Measurements from ENCODE around the gene DNAJB2. TPM values are rescaled to one million over a fixed set of nuclear protein-coding genes. Genes with fewer than 3 reads are reported as not detected.

The DNAJB2 gene
- total RNA-seq, 4 donors from 2014 or later = 33.3 to 84.8 (median 50.7) TPM

DNA sequence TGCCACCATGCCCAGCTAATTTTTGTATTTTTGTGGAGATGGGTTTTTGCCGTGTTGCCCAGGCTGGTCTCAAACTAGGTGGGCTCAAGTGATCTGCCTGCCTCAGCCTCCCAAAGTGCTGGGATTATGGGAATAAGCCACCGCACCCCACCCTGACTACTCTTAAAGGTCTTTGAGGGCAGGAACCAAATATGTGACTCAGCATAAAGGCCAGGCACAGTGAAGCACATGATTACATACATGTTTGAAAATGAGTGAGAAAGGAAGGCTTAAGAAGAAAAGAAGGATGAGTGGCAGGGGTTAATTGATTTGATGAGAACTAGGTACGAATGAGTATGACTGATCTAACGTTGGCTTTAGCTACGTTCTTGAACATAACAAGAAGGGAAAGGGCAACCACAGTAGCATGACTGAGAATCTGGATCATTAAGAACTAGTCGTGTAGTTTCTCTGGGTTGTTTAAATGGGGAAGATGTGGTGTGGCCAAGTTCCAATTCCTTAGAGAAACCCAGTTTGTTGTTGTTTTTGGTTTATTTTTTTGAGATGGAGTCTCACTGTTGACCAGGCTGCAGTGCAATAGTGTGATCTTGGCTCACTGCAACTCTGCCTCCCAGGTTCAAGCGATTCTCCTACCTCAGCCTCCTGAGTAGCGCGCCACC is 46.6 kb downstream of the DNAJB2 start:
- H3K27ac ChIP-seq (replicated peaks in 1 of 4) = no peak overlapping the region
- no peaks in the 10 kb centered on the region for H3K4me1 ChIP-seq
- 73% methylated on average over 9 of the region's 9 CpGs for WGBS
- H3K4me3 ChIP-seq = no peak overlapping the region
- TF ChIP-seq EP300 (IDR thresholded peaks at IDR 0.05) = no peak
- TF ChIP-seq POLR2AphosphoS5 (IDR thresholded peaks at IDR 0.05) = no peak
- TF ChIP-seq, protein P1, sequence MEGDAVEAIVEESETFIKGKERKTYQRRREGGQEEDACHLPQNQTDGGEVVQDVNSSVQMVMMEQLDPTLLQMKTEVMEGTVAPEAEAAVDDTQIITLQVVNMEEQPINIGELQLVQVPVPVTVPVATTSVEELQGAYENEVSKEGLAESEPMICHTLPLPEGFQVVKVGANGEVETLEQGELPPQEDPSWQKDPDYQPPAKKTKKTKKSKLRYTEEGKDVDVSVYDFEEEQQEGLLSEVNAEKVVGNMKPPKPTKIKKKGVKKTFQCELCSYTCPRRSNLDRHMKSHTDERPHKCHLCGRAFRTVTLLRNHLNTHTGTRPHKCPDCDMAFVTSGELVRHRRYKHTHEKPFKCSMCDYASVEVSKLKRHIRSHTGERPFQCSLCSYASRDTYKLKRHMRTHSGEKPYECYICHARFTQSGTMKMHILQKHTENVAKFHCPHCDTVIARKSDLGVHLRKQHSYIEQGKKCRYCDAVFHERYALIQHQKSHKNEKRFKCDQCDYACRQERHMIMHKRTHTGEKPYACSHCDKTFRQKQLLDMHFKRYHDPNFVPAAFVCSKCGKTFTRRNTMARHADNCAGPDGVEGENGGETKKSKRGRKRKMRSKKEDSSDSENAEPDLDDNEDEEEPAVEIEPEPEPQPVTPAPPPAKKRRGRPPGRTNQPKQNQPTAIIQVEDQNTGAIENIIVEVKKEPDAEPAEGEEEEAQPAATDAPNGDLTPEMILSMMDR (IDR thresholded peaks at IDR 0.05) = no peak
- no peak for TF ChIP-seq POLR2A (IDR thresholded peaks at IDR 0.05; ENCODE audit: low read depth)
- intact Hi-C loops (cut with DNase I) = no loop called here
- DNase-seq (ENCODE audit: extremely low spot score) = no peak
- H3K27me3 ChIP-seq = peaks cover 0 to 77% (median 2%) of the 10 kb centered on the region in 4 donors
- no peaks in the 10 kb centered on the region for H3K36me3 ChIP-seq
- no peaks in the 10 kb centered on the region for H3K9me3 ChIP-seq

DNA sequence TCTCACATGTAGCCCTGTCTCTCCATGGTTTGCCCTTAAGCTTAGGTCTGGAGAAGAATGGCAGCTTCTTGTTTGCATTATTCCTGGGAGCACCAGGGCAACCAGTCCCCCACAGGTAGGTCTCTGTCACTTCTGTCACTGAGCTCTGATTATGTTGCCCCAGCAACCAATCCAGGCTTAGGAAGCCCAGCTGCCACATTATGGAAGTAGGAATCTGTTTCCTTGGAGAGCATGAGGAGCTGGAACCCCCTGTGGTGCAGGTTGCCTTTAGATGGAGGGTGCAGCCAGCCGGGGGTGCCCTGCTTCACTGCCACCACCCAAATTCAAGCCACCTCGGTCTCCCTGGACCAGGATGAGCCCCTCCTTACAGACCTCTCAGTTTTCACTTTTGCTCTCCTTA is 48.6 kb downstream of the DNAJB2 start:
- 56% methylated on average over 2 of the region's 2 CpGs for WGBS
- DNase-seq (ENCODE audit: extremely low spot score) = no peak
- intact Hi-C loops (cut with DNase I) = no loop called here
- peaks cover 0 to 80% (median 17%) of the 10 kb centered on the region in 4 donors for H3K27me3 ChIP-seq
- H3K27ac ChIP-seq (replicated peaks in 1 of 4) = no peak overlapping the region
- H3K36me3 ChIP-seq = no peaks in the 10 kb centered on the region
- TF ChIP-seq EP300 (IDR thresholded peaks at IDR 0.05) = no peak
- TF ChIP-seq POLR2AphosphoS5 (IDR thresholded peaks at IDR 0.05) = no peak
- TF ChIP-seq POLR2A (IDR thresholded peaks at IDR 0.05; ENCODE audit: low read depth) = no peak
- TF ChIP-seq, protein P1 (IDR thresholded peaks at IDR 0.05) = no peak
- H3K4me1 ChIP-seq = no peaks in the 10 kb centered on the region
- no peaks in the 10 kb centered on the region for H3K9me3 ChIP-seq
- no peak overlapping the region for H3K4me3 ChIP-seq

DNA sequence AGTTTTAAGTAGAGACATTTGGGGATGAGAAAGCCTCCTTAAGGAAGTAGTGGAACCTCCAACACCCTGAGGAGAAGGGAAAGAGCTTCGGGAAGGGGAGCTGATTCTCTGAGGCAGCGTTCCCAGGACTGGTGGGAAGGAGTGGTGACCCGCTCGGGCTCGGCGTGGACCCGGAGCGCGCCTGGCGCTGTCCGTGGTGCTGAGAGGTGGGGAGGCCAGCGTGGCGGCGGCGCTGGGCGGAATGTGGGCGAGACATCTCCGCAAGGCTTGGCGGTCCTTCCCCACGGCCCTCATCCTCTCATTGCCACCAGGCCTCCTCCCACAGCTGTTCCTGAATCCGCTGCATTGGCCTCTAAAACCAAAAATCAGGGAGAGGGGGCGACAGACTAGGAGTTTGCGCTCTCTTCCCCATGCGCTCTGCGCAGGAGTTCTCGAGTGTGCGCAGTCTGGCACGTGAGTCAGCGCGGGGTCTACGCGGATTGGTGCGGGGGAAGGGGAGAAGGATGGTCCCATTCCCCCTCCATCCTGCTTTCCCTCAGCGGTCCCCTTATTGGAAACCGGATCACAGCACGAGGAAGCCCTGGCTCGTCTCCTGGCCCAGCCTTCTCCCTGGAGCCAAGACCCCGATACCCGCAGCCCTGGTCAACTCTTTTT is 52.5 kb downstream of the DNAJB2 start:
- Histone ChIP-seq H3K9me3 (peaks cover 0 to 12% (median 1%) of the 10 kb centered on the region in 4 donors), H3K27ac (replicated peaks in 1 of 4) (no peak overlapping the region), H3K36me3 (no peaks in the 10 kb centered on the region), H3K4me3 (no peak overlapping the region), H3K27me3 (peaks cover 0 to 74% (median 21%) of the 10 kb centered on the region in 4 donors), H3K4me1 (no peaks in the 10 kb centered on the region)
- DNase-seq (ENCODE audit: extremely low spot score) = no peak
- intact Hi-C loops (cut with DNase I) = no loop called here
- 22% methylated on average over 22 of the region's 39 CpGs for WGBS
- no peak for TF ChIP-seq POLR2AphosphoS5 (IDR thresholded peaks at IDR 0.05)
- TF ChIP-seq, protein P1 (IDR thresholded peaks at IDR 0.05) = no peak
- no peak for TF ChIP-seq EP300 (IDR thresholded peaks at IDR 0.05)
- TF ChIP-seq POLR2A (IDR thresholded peaks at IDR 0.05; ENCODE audit: low read depth) = no peak

DNA sequence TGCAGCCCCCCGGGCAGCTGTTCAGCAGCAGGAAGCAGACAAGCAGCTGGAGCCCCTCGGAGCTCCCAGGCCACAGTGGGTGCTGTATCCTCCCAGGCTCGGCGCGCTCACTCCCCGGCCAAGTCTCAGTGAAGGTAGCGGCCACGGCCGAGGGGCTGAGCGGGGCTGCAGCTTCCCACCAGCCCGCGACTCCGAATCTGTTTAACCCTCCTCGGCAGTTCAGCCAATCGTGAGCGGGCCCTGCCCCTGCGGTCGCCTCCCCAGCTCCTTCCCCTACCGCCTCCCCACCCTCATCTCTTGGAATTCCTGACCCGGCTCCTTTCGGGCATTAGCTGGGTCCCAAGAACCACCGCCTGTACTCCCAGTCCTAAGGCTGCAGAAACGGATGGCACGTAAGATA is 53.4 kb downstream of the DNAJB2 start, which contains the start of gene RESP18:
Gene RESP18, minus strand, starts transcription at position 203 of the 400 bp plus-strand sequence.
- 12% methylated on average over 23 of the region's 24 CpGs for WGBS
- H3K36me3 ChIP-seq = no peaks in the 10 kb centered on the region
- no peak within 1 kb of the TSS for H3K4me3 ChIP-seq
- DNase-seq (ENCODE audit: extremely low spot score) = no peak
- TF ChIP-seq POLR2A (IDR thresholded peaks at IDR 0.05; ENCODE audit: low read depth) = no peak
- TF ChIP-seq, protein P1 (IDR thresholded peaks at IDR 0.05) = no peak
- TF ChIP-seq POLR2AphosphoS5 (IDR thresholded peaks at IDR 0.05) = no peak
- TF ChIP-seq EP300 (IDR thresholded peaks at IDR 0.05) = no peak
- no peak within 1 kb of the TSS for H3K27ac ChIP-seq (replicated peaks in 1 of 4)
- peaks cover 0 to 16% (median 2%) of the 10 kb centered on the region in 4 donors for H3K9me3 ChIP-seq
- intact Hi-C loops (cut with DNase I) = no loop called here
- peaks cover 0 to 71% (median 21%) of the 10 kb centered on the region in 4 donors for H3K27me3 ChIP-seq
- no peaks in the 10 kb centered on the region for H3K4me1 ChIP-seq

All from esophagus muscularis mucosa (tissue), 4 donors.